Stimulated activated CD8-positive, alpha-beta memory T cell treated with anti-CD3 and anti-CD28 coated beads, Interleukin-15, amount 100 ng/mL, for 24 hours (primary cell): ENCODE results near the gene POP7.

Experiments
- DNase-seq: peaks from one replicate; pipeline ENCODE4 v3.0.0-alpha.2; 2020; ENCODE audit warnings: low read depth

The POP7 gene

DNA sequence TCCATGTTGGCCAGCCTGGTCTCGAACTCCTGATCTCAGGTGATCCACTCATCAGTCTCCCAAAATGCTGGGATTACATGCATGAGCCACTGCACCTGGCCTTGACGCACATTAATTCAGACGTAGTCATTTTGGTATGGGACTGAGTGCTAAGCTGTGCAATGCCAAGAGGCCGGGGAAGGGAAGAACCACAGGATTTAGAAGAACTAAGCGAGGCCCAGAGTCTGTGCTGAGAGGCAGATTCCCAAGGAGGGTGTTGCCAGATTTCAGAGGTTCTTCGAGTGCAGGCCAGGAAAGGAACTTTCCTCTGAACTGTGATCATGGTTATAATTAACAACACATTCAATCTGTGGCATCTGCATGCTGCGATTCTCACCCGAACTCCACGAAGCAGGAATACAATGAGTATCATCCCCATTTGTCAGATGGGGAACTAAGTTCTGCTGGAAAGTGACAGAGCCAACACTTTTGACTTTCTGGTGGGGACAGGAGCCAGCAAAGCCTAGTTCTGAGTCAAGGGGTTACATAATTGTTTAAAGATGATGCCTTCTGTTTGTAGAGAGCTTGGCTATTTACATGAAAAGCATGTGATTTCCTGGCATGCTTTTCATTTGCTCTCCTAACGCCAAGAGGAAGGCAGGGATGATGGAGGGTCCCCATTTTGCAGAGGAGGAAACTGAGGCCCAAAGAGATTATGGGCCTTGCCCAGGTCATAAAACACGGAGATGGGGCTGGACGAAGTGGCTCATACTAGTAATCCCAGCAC lies 21.3 kb downstream of the POP7 start:
- no peak for DNase-seq

DNA sequence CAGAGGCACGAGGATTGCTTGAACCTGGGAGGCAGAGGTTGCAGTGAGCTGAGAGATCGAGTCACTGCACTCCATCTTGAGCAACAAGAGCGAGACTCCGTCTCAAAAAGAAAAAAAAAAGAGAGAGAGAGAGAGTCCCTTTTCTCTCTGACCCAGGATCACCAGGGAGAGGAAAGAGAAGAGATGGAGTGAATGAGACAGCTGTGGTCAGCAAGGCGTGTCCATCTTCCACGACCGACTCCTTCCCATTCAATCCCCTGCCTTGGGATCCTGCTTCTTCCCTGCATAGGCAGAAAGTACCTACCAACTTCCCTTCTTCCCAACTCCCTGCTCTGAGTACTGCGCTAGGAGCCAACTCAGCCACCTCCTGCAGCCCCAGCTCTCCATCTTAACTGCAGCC lies 22.3 kb downstream of the POP7 start:
- DNase-seq = no peak

DNA sequence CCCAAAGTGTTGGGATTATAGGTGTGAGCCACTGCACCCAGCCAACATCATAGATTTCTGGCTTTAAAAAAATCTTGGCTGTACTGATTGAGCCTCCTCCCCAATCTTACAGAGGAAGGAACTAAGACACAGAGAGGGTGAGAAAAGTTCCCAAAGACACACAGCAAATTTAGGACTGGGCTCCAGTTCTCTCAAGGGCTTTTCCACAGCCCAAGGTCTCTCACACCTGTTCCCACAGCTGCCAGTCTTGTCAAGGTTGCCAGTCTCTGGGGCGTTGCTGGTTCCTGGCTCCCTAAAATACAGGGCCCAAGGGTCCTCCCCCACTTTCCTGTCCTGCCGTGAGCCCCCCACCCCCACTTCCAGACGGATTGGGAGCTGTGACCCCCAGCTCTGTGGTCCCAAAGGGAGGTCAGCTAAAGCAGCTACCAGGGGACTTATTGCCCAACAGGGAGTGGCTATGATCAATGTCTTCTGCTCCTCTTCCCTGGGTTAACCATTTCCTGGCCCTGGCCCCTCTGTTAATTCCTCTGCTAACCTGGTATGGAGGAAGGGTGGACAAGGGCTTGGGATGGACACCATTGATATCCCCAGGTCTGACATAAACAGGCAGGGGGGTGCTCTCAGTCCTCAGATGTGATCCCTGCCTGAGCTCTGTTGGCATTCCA lies 24.3 kb downstream of the POP7 start:
- no peak for DNase-seq

DNA sequence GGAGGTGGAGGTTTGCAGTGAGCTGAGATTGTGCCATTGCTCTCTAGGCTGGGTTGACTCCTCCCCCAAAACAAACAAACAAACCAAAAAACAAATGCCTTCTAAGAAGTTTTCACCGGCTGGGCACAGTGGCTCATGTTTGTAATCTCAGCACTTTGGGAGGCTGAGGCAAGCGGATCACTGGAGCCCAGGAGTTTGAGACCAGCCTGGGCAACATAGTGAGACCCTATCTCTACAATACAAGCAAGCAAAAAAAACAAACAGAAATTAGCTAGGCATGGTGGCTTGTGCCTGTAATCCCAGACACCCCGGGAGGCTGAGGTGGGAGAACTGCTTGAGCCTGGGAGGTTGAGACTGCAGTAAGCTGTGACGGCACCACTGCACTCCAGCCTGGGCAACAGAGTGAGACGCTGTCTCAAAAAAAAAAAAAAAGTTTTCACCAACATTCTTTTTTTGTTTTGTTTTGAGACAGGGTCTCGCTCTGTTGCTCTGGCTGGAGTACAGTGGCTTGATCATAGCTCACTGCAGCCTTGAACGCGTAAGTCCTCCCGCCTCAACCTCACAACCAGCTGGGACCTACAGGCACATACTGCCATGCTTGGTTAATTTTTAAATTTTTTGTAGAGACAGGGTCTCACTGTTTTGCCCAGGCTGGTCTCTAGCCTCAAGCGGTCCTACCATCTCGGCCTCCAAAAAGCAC lies 26.2 kb downstream of the POP7 start:
- no peak for DNase-seq

DNA sequence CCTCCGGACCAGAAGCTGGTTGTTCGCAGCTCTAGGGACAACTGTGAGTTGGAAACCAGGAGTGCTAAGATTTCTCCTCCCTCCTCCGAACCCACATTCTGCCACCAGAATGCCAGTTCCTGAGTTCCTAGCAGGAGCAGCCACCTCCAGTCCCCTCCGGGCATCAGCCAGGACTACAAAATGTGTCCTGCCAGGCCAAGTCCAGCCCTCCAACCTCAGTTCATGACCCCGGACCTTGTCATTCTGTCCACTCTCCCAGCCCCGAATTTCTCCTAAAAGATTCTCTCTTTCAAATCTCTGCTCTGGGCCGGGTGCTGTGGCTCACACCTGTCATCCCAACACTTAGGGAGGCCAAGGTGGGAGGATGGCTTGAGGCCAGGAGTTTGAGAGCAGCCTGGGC lies 29.8 kb downstream of the POP7 start:
- no peak for DNase-seq

DNA sequence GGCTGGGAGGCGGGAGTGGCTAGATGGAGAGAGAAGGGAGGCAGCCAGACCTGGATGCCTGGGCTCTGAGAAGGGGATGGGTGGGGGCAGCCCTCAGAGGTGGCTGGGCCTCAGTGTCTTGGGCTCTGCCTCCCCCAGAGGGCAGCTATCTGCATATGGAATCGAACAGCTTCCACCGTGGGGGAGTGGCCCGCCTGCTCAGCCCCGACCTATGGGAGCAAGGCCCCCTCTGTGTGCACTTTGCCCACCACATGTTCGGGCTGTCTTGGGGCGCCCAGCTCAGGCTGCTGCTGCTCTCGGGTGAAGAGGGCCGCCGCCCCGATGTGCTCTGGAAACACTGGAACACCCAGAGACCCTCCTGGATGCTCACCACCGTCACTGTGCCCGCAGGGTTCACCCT lies 30.8 kb downstream of the POP7 start:
- DNase-seq = no peak

DNA sequence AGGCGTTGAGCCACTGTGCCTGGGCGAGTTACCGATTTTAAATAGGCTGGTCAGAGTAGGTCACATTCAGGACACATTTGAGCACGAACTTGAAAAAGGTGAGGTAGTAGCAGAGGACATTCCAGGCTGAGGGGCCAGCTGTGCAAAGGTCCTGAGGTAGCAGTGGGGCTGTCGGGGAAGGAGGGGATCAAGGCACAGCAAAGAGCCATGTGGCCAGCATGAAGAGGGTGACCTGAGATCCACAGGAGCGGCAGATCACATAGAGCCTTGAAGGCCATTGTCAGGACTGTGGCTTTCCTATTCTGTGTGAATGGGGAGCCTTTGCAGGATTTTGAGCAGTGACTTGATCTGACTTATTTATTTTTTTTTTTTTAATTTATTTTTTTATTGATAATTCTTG lies 34.0 kb downstream of the POP7 start:
- no peak for DNase-seq

DNA sequence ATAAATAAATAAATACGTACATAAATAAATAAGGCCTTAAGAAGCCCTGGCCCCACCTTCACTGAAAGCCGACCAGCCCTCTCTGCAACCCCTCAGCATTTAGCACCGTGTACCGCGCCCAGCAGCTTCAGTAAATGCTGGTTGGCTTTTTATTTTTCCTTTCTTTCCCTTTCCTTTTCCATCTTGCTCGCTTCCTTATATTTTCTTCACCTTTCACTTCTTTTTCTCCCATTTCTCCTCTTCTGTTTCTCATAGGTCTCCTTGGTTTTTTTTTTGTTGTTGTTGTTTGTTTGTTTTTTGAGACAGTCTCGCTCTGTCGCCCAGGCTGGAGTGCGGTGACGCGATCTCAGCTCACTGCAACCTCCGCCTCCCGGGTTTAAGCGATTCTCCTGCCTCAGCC lies 38.7 kb downstream of the POP7 start:
- no peak for DNase-seq

DNA sequence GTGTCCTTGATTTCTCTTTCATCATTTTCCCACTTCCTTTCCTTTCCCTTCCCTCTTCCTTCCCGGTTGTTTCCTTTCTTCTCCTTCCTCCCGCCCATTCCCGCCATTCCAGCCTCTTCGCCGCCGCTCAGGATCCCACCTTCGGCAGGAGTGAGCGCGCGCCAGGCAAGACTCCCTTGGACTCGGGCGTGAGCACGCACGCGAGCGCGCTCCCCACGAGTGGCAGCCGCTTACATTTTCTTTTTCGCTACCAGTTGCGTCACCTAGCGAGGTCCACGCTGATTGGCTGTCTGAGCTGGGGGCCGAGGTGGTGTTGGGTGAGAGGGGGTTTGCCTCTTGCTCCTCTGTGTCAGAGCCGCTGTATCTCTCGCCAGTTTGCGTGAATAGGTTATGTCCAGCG lies 39.3 kb downstream of the POP7 start:
- DNase-seq = no peak

DNA sequence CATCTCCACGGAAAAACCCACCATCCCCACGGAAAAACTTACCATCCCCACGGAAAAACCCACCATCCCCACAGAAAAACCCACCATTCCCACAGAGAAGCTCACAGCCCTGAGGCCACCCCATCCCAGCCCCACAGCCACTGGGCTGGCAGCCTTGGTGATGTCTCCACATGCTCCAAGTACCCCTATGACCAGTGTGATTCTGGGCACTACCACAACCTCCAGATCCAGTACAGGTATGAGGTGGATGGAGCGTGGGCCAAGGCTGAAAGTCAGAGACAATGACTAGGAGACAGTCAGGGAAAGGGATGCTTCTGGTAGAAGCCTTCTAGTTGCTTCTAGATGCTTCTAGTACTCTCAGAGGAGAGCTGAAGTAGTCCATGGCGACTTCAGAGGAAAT lies 47.1 kb downstream of the POP7 start:
- no peak for DNase-seq

DNA sequence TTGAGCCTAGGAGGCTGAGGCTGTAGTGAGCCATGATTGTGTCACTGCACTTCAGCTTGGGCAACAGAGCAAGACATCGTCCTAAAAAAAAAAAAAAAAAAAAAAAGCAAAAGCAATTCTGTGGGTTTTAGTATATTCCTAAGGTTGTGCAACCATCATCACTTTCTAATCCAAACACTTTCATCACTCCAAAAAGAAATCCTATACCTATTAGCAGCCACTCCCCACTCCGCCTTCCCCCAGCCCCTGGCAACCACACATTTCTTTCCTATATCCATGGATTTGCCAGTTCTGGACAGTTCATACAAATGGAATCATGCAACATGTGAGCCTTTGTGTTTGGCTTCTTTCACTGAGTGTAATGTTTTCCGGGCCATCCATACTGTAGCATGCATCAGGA lies 47.8 kb downstream of the POP7 start:
- no peak for DNase-seq
